Heart right ventricle (tissue), 16 donors: ENCODE results near the gene TRIM31. TPM values are rescaled to one million over a fixed set of nuclear protein-coding genes. Genes with fewer than 3 reads are reported as not detected.

ENCODE experiments used
- ATAC-seq, 8 donors: fragments of 200-7000 bp; cut with Tn5 transposase; one replicate each; pipeline ENCODE4 v1.9.1; 2020; ENCODE audit warnings: mild to moderate bottlenecking in 8 of 8, moderate library complexity in 8 of 8, moderate number of reproducible peaks in 1 of 8
- DNase-seq, 2 donors: peaks; one replicate each; pipeline ENCODE4 v3.0.0-alpha.2; 2020
- H3K27ac ChIP-seq, 10 donors: fragments of 200-600 bp; sonication (generic) in 2 of 10; one replicate each; pipeline versions ENCODE4 v1.5.0 to v1.8.0; 2020 to 2022; ENCODE audit warnings: mild to moderate bottlenecking in 3 of 10
- H3K27me3 ChIP-seq, 7 donors: fragments of 200-600 bp; one replicate each; pipeline ENCODE4 v1.8.0; 2021 to 2022; ENCODE audit warnings: mild to moderate bottlenecking in 2 of 7
- H3K36me3 ChIP-seq, 9 donors: fragments of 200-600 bp; sonication (generic) in 1 of 9; one replicate each; pipeline versions ENCODE4 v1.5.0 to v1.8.0; 2020 to 2022; ENCODE audit warnings: mild to moderate bottlenecking in 2 of 9
- H3K4me1 ChIP-seq, 9 donors: fragments of 200-600 bp; sonication (generic) in 1 of 9; one replicate each; pipeline versions ENCODE4 v1.5.0 to v1.8.0; 2020 to 2022; ENCODE audit warnings: mild to moderate bottlenecking in 4 of 9
- H3K4me3 ChIP-seq, 10 donors: fragments of 200-600 bp; sonication (generic) in 2 of 10; one replicate each; pipeline versions ENCODE4 v1.5.0 to v1.8.0; 2020 to 2022; ENCODE audit warnings: mild to moderate bottlenecking in 7 of 10, moderate library complexity in 2 of 10
- H3K9me3 ChIP-seq, 11 donors: fragments of 200-600 bp in 10 of 11; sonication (generic) in 2 of 11; one replicate each; pipeline versions ENCODE4 v1.5.0 to v1.8.0; 2013 to 2022; ENCODE audit warnings: mild to moderate bottlenecking in 2 of 11, control low read depth in 1 of 11, moderate library complexity in 1 of 11
- WGBS, 2 donors: extraction: QIAGEN DNeasy Blood & Tissue Kit; methylation state at CpG; one replicate each; pipeline ENCODE4 v1.1.7; 2013; ENCODE audit warnings: inconsistent platforms in 1 of 2; 5-methylcytosine and 5-hydroxymethylcytosine counted together
- intact Hi-C, 10 donors: fragments of 100-400 bp; cut with DNase I; formaldehyde crosslinking; loops; one replicate each; pipeline versions ENCODE4 v1.11.1 to v1.14.2; 2022
- polyA plus RNA-seq, 2 donors: library from polyadenylated mRNA; stranded (reverse); fragments of 200-250 nt; gene quantifications; one replicate each; pipeline ENCODE4 v1.2.3, GENCODE V29; 2013
- total RNA-seq, 10 donors: library from RNA; stranded (reverse); fragmentation: NEBNext Ultra II Directional in 3 of 10; extraction: Animal tissue kit (Norgen Biotek cat#: 25700) in 3 of 10; gene quantifications; one replicate each; pipeline versions ENCODE4 v1.2.1 to v1.2.4, GENCODE V29; 2021 to 2023
- TF ChIP-seq, protein P1 (sequence below), 9 donors: fragments of 200-600 bp; sonication (generic) in 2 of 9; IDR thresholded peaks; one replicate each; pipeline versions ENCODE4 v1.5.0 to v1.8.0; 2021 to 2022; ENCODE audit warnings: antibody characterized with exemption in 9 of 9, mild to moderate bottlenecking in 5 of 9, moderate library complexity in 1 of 9
- donor health status: Arrhythmogenic right ventricular cardiomyopathy.
- donor health status: ischemic (EF 13 %, LVEDD 7.1; RV severe dilation, severe dysfunction).
- donor health status: healthy with polysubstance abuse.
- donor health status: DM: no; HTN: yes; CAD: no.
- donor health status: DM: no; HTN: no; CAD: no.
- donor health status: ischemic (EF 25% LVEDD 6.9; RV normal size, moderate dysfunction).
- donor health status: ischemic (EF 25% LVEDD 5.7; RV mildly dilated, moderate dysfunction).
- donor health status: healthy.
- donor health status: DM: yes; HTN: yes; CAD: no.
- donor health status: Ischemic cardiomyopathy.
- donor health status: ischemic (EF 35%, LVEDD 5.7; RV mildly dilated, moderate dysfunction).
- donor health status: nonischemic (EF 11% LVEDD 7.7; RV severe dilation, severe dysfunction).
- donor health status: DM: yes; HTN: yes; CAD: no.
- donor health status: PGD.
- donor health status: ischemic (EF 29% LVEDD 5.4; RV normal size, mild dysfunction).
- donor health status: nonischemic (EF 23%, LVEDD 6.1; RV moderate dilation, normal function).

The TRIM31 gene
- total and polyA plus RNA-seq, 12 donors = not detected

DNA sequence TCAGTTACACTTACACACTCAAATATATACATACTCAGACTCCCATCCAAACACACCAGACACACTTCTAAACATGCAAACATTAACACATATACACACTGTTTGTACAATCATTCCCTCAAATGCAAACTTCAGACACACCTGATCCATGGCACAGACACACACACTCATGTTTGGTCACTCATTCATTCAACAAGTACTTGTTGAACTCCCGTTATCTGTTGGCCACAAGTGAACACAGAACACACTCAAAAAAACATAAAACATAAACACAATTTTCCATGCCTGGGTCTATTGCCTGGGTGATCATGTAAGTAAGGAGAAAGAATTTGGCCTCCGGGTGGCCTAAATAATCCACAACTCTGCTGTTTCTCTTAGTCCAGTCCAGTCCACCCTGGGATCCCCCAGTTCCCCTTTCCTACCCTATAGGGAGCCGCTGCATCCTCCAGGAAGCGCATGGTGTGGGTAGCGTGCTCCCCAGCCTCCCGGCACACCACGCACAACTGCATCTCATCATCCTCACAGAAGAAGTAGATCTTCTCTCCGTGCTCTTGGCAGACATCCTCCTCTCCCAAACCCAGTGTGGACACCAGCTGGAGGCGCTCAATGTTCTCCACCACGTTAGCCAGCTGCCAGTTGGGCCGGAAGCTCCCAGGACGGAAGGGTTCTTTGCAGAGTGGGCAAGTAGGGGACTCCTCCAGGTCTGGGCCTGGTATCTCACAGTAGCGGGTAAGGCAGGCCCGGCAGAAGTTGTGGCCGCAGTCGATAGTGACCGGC is 47.3 kb upstream of the TRIM31 start:
- no peak for DNase-seq
- Histone ChIP-seq H3K4me1 (peaks cover 0 to 29% (median 5%) of the 10 kb centered on the region in 9 donors), H3K36me3 (no peaks in the 10 kb centered on the region), H3K4me3 (no peak overlapping the region), H3K9me3 (no peaks in the 10 kb centered on the region), H3K27ac (no peak overlapping the region), H3K27me3 (peaks cover 0 to 30% (median 7%) of the 10 kb centered on the region in 7 donors)
- TF ChIP-seq, protein P1, sequence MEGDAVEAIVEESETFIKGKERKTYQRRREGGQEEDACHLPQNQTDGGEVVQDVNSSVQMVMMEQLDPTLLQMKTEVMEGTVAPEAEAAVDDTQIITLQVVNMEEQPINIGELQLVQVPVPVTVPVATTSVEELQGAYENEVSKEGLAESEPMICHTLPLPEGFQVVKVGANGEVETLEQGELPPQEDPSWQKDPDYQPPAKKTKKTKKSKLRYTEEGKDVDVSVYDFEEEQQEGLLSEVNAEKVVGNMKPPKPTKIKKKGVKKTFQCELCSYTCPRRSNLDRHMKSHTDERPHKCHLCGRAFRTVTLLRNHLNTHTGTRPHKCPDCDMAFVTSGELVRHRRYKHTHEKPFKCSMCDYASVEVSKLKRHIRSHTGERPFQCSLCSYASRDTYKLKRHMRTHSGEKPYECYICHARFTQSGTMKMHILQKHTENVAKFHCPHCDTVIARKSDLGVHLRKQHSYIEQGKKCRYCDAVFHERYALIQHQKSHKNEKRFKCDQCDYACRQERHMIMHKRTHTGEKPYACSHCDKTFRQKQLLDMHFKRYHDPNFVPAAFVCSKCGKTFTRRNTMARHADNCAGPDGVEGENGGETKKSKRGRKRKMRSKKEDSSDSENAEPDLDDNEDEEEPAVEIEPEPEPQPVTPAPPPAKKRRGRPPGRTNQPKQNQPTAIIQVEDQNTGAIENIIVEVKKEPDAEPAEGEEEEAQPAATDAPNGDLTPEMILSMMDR (IDR thresholded peaks at IDR 0.05) = no peak
- ATAC-seq = no peak
- WGBS, 2 donors = 87 to 88% methylated on average over 17 of the region's 17 CpGs
- intact Hi-C loops = no loop called here

DNA sequence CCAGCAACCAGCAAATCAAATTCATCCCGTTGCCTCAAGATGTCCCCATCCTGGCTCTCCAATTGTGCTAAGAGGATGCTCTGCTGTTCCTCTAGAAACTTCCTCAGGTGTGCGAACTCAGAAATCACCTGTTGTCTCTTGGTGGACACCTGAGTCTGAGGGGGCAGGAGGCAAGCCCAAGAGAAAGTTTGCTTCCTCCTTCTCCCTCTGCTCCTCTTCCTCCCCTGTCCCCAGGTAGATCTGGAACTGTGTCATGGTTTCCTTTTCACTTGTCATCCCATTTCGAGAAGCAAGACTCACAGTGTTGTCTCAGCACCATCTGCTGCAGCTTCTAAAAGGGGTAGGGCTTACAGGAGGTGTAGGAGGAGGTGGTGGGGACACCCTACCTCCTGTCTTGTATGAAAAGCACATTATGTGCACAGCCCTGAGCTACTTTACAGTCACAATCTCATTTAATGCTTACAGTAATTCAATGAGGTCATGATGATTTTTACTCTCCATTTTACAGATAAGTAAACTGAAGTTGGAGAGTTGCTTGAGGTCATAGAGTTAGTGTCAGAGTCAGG is 45.7 kb upstream of the TRIM31 start:
- no peak overlapping the region for H3K27ac ChIP-seq
- H3K9me3 ChIP-seq = no peaks in the 10 kb centered on the region
- intact Hi-C loops = no loop called here
- ATAC-seq (no peak), DNase-seq (no peak)
- peaks cover 0 to 29% (median 5%) of the 10 kb centered on the region in 9 donors for H3K4me1 ChIP-seq
- TF ChIP-seq, protein P1 (IDR thresholded peaks at IDR 0.05) = no peak
- no peaks in the 10 kb centered on the region for H3K36me3 ChIP-seq
- WGBS, 2 donors = 70 to 72% methylated on average over 3 of the region's 3 CpGs
- H3K27me3 ChIP-seq = peaks cover 0 to 27% (median 3%) of the 10 kb centered on the region in 7 donors
- no peak overlapping the region for H3K4me3 ChIP-seq

DNA sequence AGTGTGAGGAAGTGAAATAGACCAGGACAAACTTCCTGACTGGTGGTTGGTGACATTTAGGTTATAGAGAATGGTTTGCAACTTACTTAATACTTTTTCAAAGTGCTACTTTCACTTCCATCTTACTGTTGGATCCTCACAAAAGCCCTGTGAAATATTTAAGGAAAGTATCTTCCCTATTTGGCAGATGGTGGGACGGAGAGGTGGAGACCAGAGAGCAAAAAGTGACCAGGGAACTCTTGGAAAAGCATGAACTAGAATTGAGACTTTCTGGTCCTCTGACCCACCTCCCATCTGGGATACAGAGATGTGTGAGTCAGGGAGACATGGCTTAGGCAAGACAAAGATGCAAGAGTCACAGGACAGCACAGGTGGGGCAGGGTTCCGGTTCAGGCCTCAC is 45.1 kb upstream of the TRIM31 start:
- ATAC-seq = no peak
- intact Hi-C loops = no loop called here
- H3K36me3 ChIP-seq = no peaks in the 10 kb centered on the region
- H3K27ac ChIP-seq = no peak overlapping the region
- no peak for DNase-seq
- WGBS, 2 donors = 86 to 92% methylated on average over 2 of the region's 2 CpGs
- H3K4me3 ChIP-seq = no peak overlapping the region
- H3K9me3 ChIP-seq = no peaks in the 10 kb centered on the region
- peaks cover 0 to 22% (median 0%) of the 10 kb centered on the region in 7 donors for H3K27me3 ChIP-seq
- TF ChIP-seq, protein P1 (IDR thresholded peaks at IDR 0.05) = no peak
- H3K4me1 ChIP-seq = peaks cover 0 to 24% (median 5%) of the 10 kb centered on the region in 9 donors

DNA sequence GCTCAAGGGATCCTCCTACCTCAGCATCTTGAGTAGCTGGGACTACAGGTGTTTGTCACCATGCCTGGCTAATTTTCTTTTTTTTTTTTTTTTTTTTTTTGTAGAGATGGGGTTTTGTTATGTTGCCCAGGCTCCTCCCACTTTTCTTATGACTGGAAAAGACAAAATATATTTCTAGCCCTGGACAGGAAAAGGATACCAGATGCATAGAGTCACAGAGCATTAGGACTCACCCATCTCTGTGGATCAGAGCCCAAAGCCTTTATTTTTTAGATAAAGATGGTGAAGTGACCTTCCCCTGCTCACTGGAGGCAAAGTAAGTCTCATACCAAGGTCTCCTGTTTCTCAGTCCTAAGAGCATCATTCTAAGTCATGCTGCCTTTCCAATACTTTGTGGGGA is 44.7 kb upstream of the TRIM31 start:
- Histone ChIP-seq H3K36me3 (no peaks in the 10 kb centered on the region), H3K4me1 (peaks cover 0 to 24% (median 5%) of the 10 kb centered on the region in 9 donors), H3K27me3 (peaks cover 0 to 20% (median 0%) of the 10 kb centered on the region in 7 donors), H3K9me3 (no peaks in the 10 kb centered on the region), H3K4me3 (no peak overlapping the region), H3K27ac (no peak overlapping the region)
- ATAC-seq = no peak
- intact Hi-C loops = no loop called here
- TF ChIP-seq, protein P1 (IDR thresholded peaks at IDR 0.05) = no peak
- no peak for DNase-seq
